GM06990 (cell line): ENCODE measurements around the gene AGXT2.

ENCODE experiments used
- DNase-seq: peaks from one replicate; pipeline ENCODE4 v3.0.0-alpha.2; 2011; ENCODE audit not compliant: insufficient read length; ENCODE audit errors: extremely low read depth
- H3K27me3 ChIP-seq: replicated peaks from 2 replicates; pipeline ENCODE4 v1.6.0; 2011; ENCODE audit warnings: low read length; ENCODE audit not compliant: control insufficient read depth, insufficient read depth
- H3K36me3 ChIP-seq: 2 replicates; pipeline ENCODE4 v1.5.1; 2011; ENCODE audit warnings: low read length; ENCODE audit not compliant: control insufficient read depth, insufficient read depth
- H3K4me3 ChIP-seq: replicated peaks from 2 replicates; pipeline ENCODE4 v1.5.1; 2011; ENCODE audit warnings: low read depth, mild to moderate bottlenecking, control low read depth, low read length
- TF ChIP-seq, protein P1 (sequence below): IDR thresholded peaks from 2 replicates; pipeline ENCODE4 v1.5.1; 2011; ENCODE audit warnings: low read length, control low read depth, mild to moderate bottlenecking, inconsistent platforms; ENCODE audit not compliant: insufficient read depth, poor library complexity, severe bottlenecking

The AGXT2 gene

GRCh38 chr5:35032356-35032755 lies 15.4 kb downstream of the AGXT2 start:
- Histone ChIP-seq H3K27me3 (peaks cover 4% of the 10 kb centered on the region), H3K36me3 (no peaks in the 10 kb centered on the region), H3K4me3 (no peak overlapping the region)
- no peak for DNase-seq
- TF ChIP-seq, protein P1, sequence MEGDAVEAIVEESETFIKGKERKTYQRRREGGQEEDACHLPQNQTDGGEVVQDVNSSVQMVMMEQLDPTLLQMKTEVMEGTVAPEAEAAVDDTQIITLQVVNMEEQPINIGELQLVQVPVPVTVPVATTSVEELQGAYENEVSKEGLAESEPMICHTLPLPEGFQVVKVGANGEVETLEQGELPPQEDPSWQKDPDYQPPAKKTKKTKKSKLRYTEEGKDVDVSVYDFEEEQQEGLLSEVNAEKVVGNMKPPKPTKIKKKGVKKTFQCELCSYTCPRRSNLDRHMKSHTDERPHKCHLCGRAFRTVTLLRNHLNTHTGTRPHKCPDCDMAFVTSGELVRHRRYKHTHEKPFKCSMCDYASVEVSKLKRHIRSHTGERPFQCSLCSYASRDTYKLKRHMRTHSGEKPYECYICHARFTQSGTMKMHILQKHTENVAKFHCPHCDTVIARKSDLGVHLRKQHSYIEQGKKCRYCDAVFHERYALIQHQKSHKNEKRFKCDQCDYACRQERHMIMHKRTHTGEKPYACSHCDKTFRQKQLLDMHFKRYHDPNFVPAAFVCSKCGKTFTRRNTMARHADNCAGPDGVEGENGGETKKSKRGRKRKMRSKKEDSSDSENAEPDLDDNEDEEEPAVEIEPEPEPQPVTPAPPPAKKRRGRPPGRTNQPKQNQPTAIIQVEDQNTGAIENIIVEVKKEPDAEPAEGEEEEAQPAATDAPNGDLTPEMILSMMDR = no peak

GRCh38 chr5:35031276-35031675 lies 16.5 kb downstream of the AGXT2 start:
- TF ChIP-seq, protein P1 = no peak
- DNase-seq = no peak
- Histone ChIP-seq H3K4me3 (no peak overlapping the region), H3K36me3 (no peaks in the 10 kb centered on the region), H3K27me3 (peaks cover 4% of the 10 kb centered on the region)

DNA sequence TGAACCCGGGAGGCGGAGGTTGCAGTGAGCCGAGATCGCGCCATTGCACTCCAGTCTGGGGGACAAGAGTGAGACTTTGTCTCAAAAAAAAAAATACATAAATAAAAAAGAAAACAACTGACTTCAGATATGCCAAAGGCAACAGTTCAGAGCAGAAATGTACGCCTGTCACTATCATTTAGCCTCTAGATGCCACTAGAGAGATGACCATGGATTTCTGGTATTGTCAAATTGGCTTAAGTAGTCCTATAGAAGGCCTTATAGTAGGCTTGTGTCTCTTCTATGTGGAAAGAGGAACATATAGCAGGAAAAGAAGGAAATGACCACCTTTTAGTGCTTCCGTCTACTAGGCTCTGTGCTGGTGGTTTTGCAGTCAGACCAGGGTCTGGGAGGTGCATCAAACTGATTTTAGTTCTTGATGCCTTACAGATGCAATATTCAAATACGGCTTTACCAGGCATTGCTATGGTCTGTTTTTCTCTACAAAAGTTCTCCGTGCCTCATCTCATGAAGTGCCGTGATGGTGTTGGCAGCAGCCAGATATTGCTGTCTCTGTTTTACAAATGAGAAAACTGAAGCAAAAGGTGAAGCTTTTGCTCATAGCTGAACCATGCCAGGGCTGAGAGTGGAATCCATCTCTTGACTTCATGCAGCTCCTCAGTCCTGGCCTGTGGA lies 17.2 kb downstream of the AGXT2 start:
- Histone ChIP-seq H3K27me3 (peaks cover 4% of the 10 kb centered on the region), H3K36me3 (no peaks in the 10 kb centered on the region), H3K4me3 (no peak overlapping the region)
- TF ChIP-seq, protein P1 = no peak
- no peak for DNase-seq

- DNase-seq = no peak
- no peaks in the 10 kb centered on the region for H3K36me3 ChIP-seq
- TF ChIP-seq, protein P1 = no peak
- H3K4me3 ChIP-seq = no peak overlapping the region
- H3K27me3 ChIP-seq = peaks cover 4% of the 10 kb centered on the region
Measured at GRCh38 chr5:35029333-35029732, 18.4 kb downstream of the AGXT2 start.

- Histone ChIP-seq H3K4me3 (no peak overlapping the region), H3K36me3 (no peaks in the 10 kb centered on the region), H3K27me3 (peaks cover 4% of the 10 kb centered on the region)
- TF ChIP-seq, protein P1 = no peak
- no peak for DNase-seq
Measured at GRCh38 chr5:35026941-35027340, 20.8 kb downstream of the AGXT2 start.
